ENCODE measurements around the gene COX8C. TPM values are rescaled to one million over a fixed set of nuclear protein-coding genes. Genes with fewer than 3 reads are reported as not detected.
A peak's percentile ranks its signal among the peaks of the same experiment; 100 is the strongest.
"Not testable (repeated sequence)": the region's sequence is repeated elsewhere in the genome, so short reads cannot be mapped to it uniquely, and the experiment has no call there.

Gene COX8C
- total and polyA plus RNA-seq, 9 donors, result 0.23 to 0.74 (median 0.34) TPM; not detected in 5

DNA sequence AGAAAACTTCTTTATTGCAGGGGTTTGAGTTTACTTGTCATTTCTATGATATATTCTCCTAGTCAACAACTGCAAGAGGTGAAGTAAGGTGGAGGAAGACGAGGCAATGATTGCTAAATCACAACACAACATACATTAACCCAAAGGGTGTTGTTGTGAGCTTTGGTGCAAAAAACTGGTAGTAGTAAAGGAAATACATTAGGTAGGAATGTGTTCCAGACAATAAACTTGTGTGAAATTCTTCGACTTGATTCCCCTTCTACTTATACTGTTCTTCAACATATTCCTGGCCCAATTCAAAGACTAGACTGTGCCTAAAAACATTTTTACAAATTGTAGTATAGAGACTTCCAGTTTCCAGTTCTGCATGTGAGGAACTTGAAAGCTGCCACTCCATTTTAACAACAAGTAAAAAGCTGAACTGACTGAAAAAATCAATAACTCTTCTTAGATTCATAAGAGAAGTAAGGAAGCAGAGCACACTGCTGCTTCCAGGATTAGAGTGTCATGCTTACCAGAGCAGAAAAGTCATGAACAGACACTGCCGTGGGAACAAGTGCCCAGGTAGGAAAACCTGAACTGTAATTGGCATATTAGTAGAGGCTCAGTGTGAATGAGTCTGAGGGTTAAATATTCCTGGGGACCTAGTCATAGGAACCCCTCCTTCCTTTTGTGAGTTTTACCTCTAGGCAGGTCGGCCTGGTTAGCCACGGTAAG lies 22.2 kb downstream of the COX8C start:
- Histone ChIP-seq H3K4me3 (ENCODE audit: low read length) (no peak overlapping the region), H3K36me3 (ENCODE audit: control insufficient read depth, insufficient read depth, low read length) (no peaks in the 10 kb centered on the region), H3K27me3 (ENCODE audit: control insufficient read depth, insufficient read depth, low read length) (no peaks in the 10 kb centered on the region), H3K4me1 (ENCODE audit: control insufficient read depth, insufficient read depth, low read length) (no peaks in the 10 kb centered on the region), H3K9me3 (replicated peaks; ENCODE audit: control insufficient read depth, low read depth, low read length) (no peaks in the 10 kb centered on the region), H3K27ac (ENCODE audit: low read length) (no peak overlapping the region)
- DNase-seq, result peak; percentile 20
- 73% methylated on average over 2 of the region's 5 CpGs for WGBS (ENCODE audit: insufficient coverage)

DNA sequence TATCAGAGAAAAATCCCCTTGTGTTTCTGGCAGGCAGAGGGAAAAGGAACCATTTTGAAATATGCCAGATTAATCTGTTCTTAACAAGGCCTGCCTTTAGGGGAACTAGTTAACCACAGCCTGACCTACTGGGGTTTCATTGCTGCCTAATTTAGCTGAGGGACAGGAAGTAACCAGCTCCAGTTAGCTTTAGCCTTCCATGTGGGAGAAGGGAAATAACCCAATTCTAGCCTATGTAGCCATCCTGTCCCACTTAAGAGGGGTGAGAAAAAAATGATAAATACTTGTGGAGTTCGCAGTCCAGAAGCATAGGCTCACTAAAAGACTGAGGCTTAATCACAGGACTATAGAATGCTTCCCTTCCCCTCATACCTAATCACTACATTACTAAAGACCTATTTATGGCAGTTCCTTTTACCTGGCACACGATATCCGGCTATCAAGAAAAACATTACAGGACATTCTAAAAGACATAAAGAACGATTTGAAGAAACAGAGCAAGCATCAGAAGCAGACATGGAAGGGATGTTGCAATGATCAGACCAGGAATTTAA lies 22.8 kb downstream of the COX8C start:
- no peaks in the 10 kb centered on the region for H3K36me3 ChIP-seq (ENCODE audit: control insufficient read depth, insufficient read depth, low read length)
- no peaks in the 10 kb centered on the region for H3K9me3 ChIP-seq (replicated peaks; ENCODE audit: control insufficient read depth, low read depth, low read length)
- no peaks in the 10 kb centered on the region for H3K27me3 ChIP-seq (ENCODE audit: control insufficient read depth, insufficient read depth, low read length)
- WGBS (ENCODE audit: insufficient coverage), result no CpG with 5 or more reads among the region's 4 CpGs
- no peaks in the 10 kb centered on the region for H3K4me1 ChIP-seq (ENCODE audit: control insufficient read depth, insufficient read depth, low read length)
- no peak overlapping the region for H3K4me3 ChIP-seq (ENCODE audit: low read length)
- peak; percentile 27 for DNase-seq
- H3K27ac ChIP-seq (ENCODE audit: low read length), result no peak overlapping the region

DNA sequence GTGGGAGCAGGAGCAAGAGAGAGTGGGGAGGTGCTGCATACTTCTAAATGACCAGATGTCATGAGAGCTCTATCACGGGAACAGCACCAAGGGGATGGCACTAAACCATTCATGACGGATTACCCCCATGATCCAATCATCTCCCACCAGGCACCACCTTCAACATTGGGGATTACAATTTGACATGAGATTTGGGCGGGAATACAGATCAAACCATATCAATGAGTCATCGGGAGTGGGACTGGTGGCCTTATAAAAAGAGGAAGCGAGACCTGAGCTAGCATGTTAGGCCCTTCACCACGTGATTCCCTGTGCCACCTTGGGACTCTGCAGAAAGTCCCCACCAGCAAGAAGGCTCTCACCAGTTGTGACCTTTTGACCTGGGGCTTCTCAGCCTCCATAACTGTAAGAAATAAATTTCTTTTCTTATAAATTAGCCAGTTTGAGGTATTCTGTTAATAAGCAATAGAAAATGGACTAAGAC lies 28.7 kb downstream of the COX8C start:
- H3K4me3 ChIP-seq (ENCODE audit: low read length), result no peak overlapping the region
- no peaks in the 10 kb centered on the region for H3K9me3 ChIP-seq (replicated peaks; ENCODE audit: control insufficient read depth, low read depth, low read length)
- no peaks in the 10 kb centered on the region for H3K27me3 ChIP-seq (ENCODE audit: control insufficient read depth, insufficient read depth, low read length)
- no peaks in the 10 kb centered on the region for H3K36me3 ChIP-seq (ENCODE audit: control insufficient read depth, insufficient read depth, low read length)
- H3K27ac ChIP-seq (ENCODE audit: low read length), result no peak overlapping the region
- peak; percentile 1 for DNase-seq
- H3K4me1 ChIP-seq (ENCODE audit: control insufficient read depth, insufficient read depth, low read length), result no peaks in the 10 kb centered on the region
- WGBS (ENCODE audit: insufficient coverage), result no CpG with 5 or more reads among the region's 6 CpGs

DNA sequence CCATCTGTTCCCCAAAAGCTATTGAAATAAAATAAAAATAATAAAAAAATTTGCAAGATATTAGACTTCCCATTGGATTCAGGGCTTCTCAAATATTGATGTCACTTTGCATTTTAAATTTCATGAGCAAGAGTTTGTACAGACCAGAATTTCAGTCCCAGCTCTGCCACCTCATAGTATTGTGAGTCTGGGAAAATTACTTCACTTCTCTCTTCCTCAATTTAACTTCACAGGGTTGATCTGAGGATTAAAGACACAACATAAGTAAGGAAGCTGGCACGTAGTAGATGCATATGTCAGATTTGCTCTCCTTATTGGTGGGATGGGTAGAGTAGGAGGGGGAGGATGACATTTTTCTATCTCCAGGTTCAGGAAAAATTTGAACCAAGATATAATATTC lies 32.8 kb downstream of the COX8C start:
- Histone ChIP-seq H3K27ac (ENCODE audit: low read length) (no peak overlapping the region), H3K27me3 (ENCODE audit: control insufficient read depth, insufficient read depth, low read length) (no peaks in the 10 kb centered on the region), H3K36me3 (ENCODE audit: control insufficient read depth, insufficient read depth, low read length) (no peaks in the 10 kb centered on the region), H3K4me3 (ENCODE audit: low read length) (no peak overlapping the region), H3K9me3 (replicated peaks; ENCODE audit: control insufficient read depth, low read depth, low read length) (no peaks in the 10 kb centered on the region), H3K4me1 (ENCODE audit: control insufficient read depth, insufficient read depth, low read length) (no peaks in the 10 kb centered on the region)
- WGBS (ENCODE audit: insufficient coverage), result no CpG with 5 or more reads among the region's 1 CpG
- peak; percentile 2 for DNase-seq

DNA sequence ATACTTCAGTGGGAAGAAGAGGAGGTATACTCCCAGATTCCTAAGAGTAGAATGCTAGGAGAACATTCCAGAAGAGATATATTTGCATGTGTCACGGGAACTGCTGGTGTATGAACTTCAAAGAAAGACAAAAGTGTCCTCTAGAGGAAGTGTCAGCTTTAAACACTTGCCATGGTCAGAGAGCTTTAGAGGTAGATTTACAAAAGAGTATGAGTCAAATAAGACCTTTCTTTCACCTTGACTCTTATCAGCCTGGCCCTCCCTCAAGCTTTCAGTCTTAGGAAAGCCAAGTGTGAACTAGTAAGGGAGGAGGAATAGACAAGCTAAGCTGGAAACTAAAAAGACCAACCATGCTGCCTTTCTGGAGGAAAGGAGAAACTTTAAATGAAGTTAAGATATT lies 34.7 kb downstream of the COX8C start:
- Histone ChIP-seq H3K27ac (ENCODE audit: low read length) (no peak overlapping the region), H3K4me3 (ENCODE audit: low read length) (no peak overlapping the region), H3K4me1 (ENCODE audit: control insufficient read depth, insufficient read depth, low read length) (no peaks in the 10 kb centered on the region), H3K9me3 (replicated peaks; ENCODE audit: control insufficient read depth, low read depth, low read length) (no peaks in the 10 kb centered on the region), H3K27me3 (ENCODE audit: control insufficient read depth, insufficient read depth, low read length) (no peaks in the 10 kb centered on the region), H3K36me3 (ENCODE audit: control insufficient read depth, insufficient read depth, low read length) (no peaks in the 10 kb centered on the region)
- WGBS (ENCODE audit: insufficient coverage), result no CpG with 5 or more reads among the region's 1 CpG
- DNase-seq, result no peak

DNA sequence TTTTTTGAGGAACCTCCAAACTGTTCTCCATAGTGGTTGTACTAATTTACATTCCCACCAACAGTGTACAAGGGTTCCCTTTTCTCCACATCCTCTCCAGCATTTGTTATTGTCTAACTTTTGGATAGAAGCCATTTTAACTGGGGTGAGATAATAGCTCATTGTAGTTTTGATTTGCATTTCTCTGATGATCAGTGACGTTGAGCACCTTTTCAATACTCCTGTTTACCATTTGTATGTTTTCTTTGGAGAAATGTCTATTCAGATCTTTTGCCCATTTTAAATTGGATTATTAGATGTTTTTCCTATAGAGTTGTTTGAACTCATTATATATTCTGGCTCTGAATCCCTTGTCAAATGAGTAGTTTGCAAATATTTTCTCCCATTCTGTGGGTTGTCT lies 37.3 kb downstream of the COX8C start:
- DNase-seq; H3K4me3 ChIP-seq (ENCODE audit: low read length); H3K27ac ChIP-seq (ENCODE audit: low read length); H3K27me3 ChIP-seq (ENCODE audit: control insufficient read depth, insufficient read depth, low read length); H3K36me3 ChIP-seq (ENCODE audit: control insufficient read depth, insufficient read depth, low read length); H3K9me3 ChIP-seq (replicated peaks; ENCODE audit: control insufficient read depth, low read depth, low read length); H3K4me1 ChIP-seq (ENCODE audit: control insufficient read depth, insufficient read depth, low read length): not testable (repeated sequence)
- no CpG with 5 or more reads among the region's 1 CpG for WGBS (ENCODE audit: insufficient coverage)

DNA sequence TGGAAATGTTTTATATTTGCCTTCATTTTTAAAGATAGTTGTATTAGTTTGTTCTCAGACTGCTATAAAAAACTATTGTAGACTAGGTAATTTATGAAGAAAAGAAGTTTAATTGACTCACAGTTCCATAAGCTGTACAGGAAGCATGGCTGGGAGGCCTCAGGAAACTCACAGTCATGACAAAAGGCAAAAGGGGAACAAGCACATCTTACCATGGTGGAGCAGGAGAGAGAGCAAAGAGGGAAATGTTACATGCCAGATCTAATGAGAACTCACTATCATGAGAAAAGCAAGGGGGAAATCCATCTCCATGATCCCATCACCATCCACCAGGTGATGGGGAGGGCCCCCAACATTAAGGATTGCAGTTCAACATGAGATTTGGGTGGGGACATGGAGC lies 48.2 kb downstream of the COX8C start:
- Histone ChIP-seq H3K4me3 (ENCODE audit: low read length) (no peak overlapping the region), H3K27ac (ENCODE audit: low read length) (no peak overlapping the region), H3K27me3 (ENCODE audit: control insufficient read depth, insufficient read depth, low read length) (no peaks in the 10 kb centered on the region), H3K9me3 (replicated peaks; ENCODE audit: control insufficient read depth, low read depth, low read length) (peaks cover 2% of the 10 kb centered on the region), H3K36me3 (ENCODE audit: control insufficient read depth, insufficient read depth, low read length) (no peaks in the 10 kb centered on the region), H3K4me1 (ENCODE audit: control insufficient read depth, insufficient read depth, low read length) (no peaks in the 10 kb centered on the region)
- peak; percentile 25 for DNase-seq

DNA sequence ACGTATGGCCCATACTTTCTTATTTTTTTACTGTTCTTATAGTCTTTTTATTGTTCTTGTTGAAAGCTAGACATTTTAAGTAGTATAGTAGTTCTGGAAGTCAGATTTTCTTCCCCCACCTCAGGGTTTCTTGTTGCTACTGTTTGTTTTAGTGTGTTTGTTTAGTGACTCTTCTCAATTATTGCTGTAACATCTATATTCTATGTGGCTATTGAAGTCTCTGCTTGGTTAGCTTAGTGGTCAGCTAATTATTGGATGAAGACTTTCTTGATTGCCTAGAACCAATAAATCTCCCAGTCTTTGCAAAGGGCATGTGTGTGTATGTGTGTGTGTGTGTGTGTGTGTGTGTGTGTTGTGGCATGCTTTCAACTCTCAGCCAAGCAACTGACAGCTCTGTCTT lies 49.5 kb downstream of the COX8C start:
- no peak overlapping the region for H3K4me3 ChIP-seq (ENCODE audit: low read length)
- no peaks in the 10 kb centered on the region for H3K4me1 ChIP-seq (ENCODE audit: control insufficient read depth, insufficient read depth, low read length)
- H3K9me3 ChIP-seq (replicated peaks; ENCODE audit: control insufficient read depth, low read depth, low read length), result peaks cover 2% of the 10 kb centered on the region
- H3K27ac ChIP-seq (ENCODE audit: low read length), result no peak overlapping the region
- WGBS (ENCODE audit: insufficient coverage), result no CpG with 5 or more reads among the region's 1 CpG
- no peak for DNase-seq
- peaks cover 2% of the 10 kb centered on the region for H3K27me3 ChIP-seq (ENCODE audit: control insufficient read depth, insufficient read depth, low read length)
- no peaks in the 10 kb centered on the region for H3K36me3 ChIP-seq (ENCODE audit: control insufficient read depth, insufficient read depth, low read length)

Other genes starting within 250 kb of the COX8C start
- 10.0 TPM for gene ITPK1, start 231.3 kb upstream of the COX8C start, total RNA-seq
- 10 to 100 TPM; 13.7 to 25.7 (median 17.8) TPM for gene ITPK1, start 231.3 kb upstream of the COX8C start, polyA plus RNA-seq (ENCODE audit: insufficient read depth in 1 of 8, insufficient read length in 8 of 8, low replicate concordance in 1 of 8)
- 27.0 TPM for gene MOAP1, start 162.3 kb upstream of the COX8C start, total RNA-seq
- 10 to 100 TPM; 21.0 to 23.8 (median 22.8) TPM for gene MOAP1, start 162.3 kb upstream of the COX8C start, polyA plus RNA-seq (ENCODE audit: insufficient read depth in 1 of 8, insufficient read length in 8 of 8, low replicate concordance in 1 of 8)
- 12.1 TPM for gene LYSET, start 161.9 kb upstream of the COX8C start, total RNA-seq
- 10 to 100 TPM; 13.9 to 19.2 (median 16.3) TPM for gene LYSET, start 161.9 kb upstream of the COX8C start, polyA plus RNA-seq (ENCODE audit: insufficient read depth in 1 of 8, insufficient read length in 8 of 8, low replicate concordance in 1 of 8)
- 10.8 TPM for gene GON7, start 140.1 kb upstream of the COX8C start, total RNA-seq
- gene GON7, start 140.1 kb upstream of the COX8C start, polyA plus RNA-seq (ENCODE audit: insufficient read depth in 1 of 8, insufficient read length in 8 of 8, low replicate concordance in 1 of 8), result 10 to 100 TPM in 3 of 8 donors, 1 to 10 TPM in 5; 8.6 to 12.5 (median 9.4) TPM
- 20.6 TPM for gene UBR7, start 139.9 kb upstream of the COX8C start, total RNA-seq
- gene UBR7, start 139.9 kb upstream of the COX8C start, polyA plus RNA-seq (ENCODE audit: insufficient read depth in 1 of 8, insufficient read length in 8 of 8, low replicate concordance in 1 of 8), result 10 to 100 TPM; 23.2 to 29.5 (median 25.7) TPM
- 18.9 TPM for gene BTBD7, start 14.1 kb upstream of the COX8C start, total RNA-seq
- gene BTBD7, start 14.1 kb upstream of the COX8C start, polyA plus RNA-seq (ENCODE audit: insufficient read depth in 1 of 8, insufficient read length in 8 of 8, low replicate concordance in 1 of 8), result 10 to 100 TPM; 17.2 to 27.2 (median 20.6) TPM
- 0.27 TPM for gene UNC79, start 83.8 kb downstream of the COX8C start, total RNA-seq
- gene UNC79, start 83.8 kb downstream of the COX8C start, polyA plus RNA-seq (ENCODE audit: insufficient read depth in 1 of 8, insufficient read length in 8 of 8, low replicate concordance in 1 of 8), result under 1 TPM; 0.24 to 0.60 (median 0.37) TPM

Measured in muscle of leg (tissue), 11 donors.